ENCODE results near the gene SSUH2.

SSUH2 gene

DNA sequence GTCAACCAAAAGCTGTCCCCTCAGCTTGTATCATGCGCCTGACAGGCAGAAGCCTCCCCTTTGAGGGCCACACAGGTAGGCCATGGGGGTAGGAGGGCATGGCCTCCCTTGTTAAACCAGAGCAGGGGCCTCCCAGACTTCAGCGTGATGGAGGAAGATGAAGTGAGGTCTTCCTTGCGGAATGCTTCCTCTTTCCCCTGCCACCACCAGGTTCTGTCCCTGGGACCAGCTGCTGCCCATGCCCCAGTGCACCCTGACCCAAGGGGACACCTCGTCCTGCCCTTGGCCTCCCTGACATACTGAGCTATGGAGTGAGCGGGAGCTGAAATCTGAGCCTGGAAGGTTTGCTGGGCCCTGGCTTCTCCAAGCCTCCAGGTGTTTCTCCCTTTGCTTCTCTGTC lies 26.7 kb downstream of the SSUH2 start:
- ChIA-PET POLR2A (no interaction called here), CTCF (interaction anchor here (1.3 kb wide), 1 partner anchor 10 kb away, joined by 3 read pairs; no protein-coding TSS in a partner anchor)
- Histone ChIP-seq H3K4me3 (ENCODE audit: low read depth, low read length) (no peak overlapping the region), H3K27ac (ENCODE audit: extremely low read depth, low read depth, low read length) (no peak overlapping the region), H3K9me3 (ENCODE audit: control insufficient read depth, insufficient read depth, low read depth, low read length) (no peaks in the 10 kb centered on the region; the same call in 1 of the 2 replicates), H3K36me3 (ENCODE audit: control insufficient read depth in 2 of 2, insufficient read depth in 1 of 2, low read length in 2 of 2) (peaks cover 0 to 3% of the 10 kb centered on the region in 2 experiments; a peak in 1 of 3 replicates), H3K4me1 (ENCODE audit: control insufficient read depth, insufficient read depth, low read length) (no peaks in the 10 kb centered on the region)
- TF ChIP-seq HOXA7 (CRISPR knock-in tag; IDR thresholded peaks at IDR 0.05; ENCODE audit: borderline replicate concordance) (no peak), ZNF549 (tag by site-specific recombination; IDR thresholded peaks at IDR 0.05) (no peak), ZNF169 (tag by site-specific recombination; IDR thresholded peaks at IDR 0.05) (no peak), ZNF274 (IDR thresholded peaks at IDR 0.05; ENCODE audit: low read length) (no peak), ZNF274 (tag by site-specific recombination; IDR thresholded peaks at IDR 0.05; ENCODE audit: borderline replicate concordance) (no peak), ZSCAN30 (tag by site-specific recombination; IDR thresholded peaks at IDR 0.05) (no peak), SP2 (tag by site-specific recombination; IDR thresholded peaks at IDR 0.05) (no peak), RBAK (tag by site-specific recombination; IDR thresholded peaks at IDR 0.05) (no peak), BCL11A (tag by site-specific recombination; IDR thresholded peaks at IDR 0.05; ENCODE audit: low read depth) (no peak), ZIC2 (tag by site-specific recombination; IDR thresholded peaks at IDR 0.05) (no peak), SCRT1 (tag by site-specific recombination; IDR thresholded peaks at IDR 0.05; ENCODE audit: borderline replicate concordance) (no peak), ZNF155 (tag by site-specific recombination; IDR thresholded peaks at IDR 0.05) (no peak)

DNA sequence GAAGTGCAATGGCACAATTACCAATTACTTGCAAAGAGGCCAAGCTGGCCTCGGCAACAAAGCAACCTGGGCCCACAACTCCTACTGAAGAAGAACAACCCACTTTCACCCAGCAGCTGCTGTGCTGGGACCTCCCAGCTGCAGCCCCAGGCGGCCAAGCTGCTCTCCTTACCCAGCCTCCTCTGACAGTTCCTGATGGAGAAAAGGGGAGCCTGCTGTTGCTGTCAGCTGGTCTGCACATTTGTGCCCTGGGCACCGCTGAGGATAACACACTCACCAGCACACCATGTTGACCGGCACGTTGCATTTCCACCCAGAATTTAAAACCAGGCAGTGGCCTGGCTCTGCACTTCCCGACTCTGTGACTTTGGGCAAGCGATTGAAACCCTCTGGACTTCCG lies 33.6 kb downstream of the SSUH2 start:
- Histone ChIP-seq H3K36me3 (ENCODE audit: control insufficient read depth in 2 of 2, insufficient read depth in 1 of 2, low read length in 2 of 2) (no peaks in the 10 kb centered on the region), H3K9me3 (ENCODE audit: control insufficient read depth, insufficient read depth, low read depth, low read length) (no peaks in the 10 kb centered on the region), H3K4me3 (ENCODE audit: low read depth, low read length) (no peak overlapping the region), H3K4me1 (ENCODE audit: control insufficient read depth, insufficient read depth, low read length) (no peaks in the 10 kb centered on the region), H3K27ac (ENCODE audit: extremely low read depth, low read depth, low read length) (no peak overlapping the region)
- POLR2A ChIA-PET, result no interaction called here
- TF ChIP-seq ZFP3 (tag by site-specific recombination; IDR thresholded peaks at IDR 0.05; ENCODE audit: low read depth), result no peak
- no peak for TF ChIP-seq ZNF549 (tag by site-specific recombination; IDR thresholded peaks at IDR 0.05)
- no peak for TF ChIP-seq ZBTB8A (tag by site-specific recombination; IDR thresholded peaks at IDR 0.05)
- no peak for TF ChIP-seq ZNF624 (tag by site-specific recombination; IDR thresholded peaks at IDR 0.05)
- TF ChIP-seq ZNF514 (tag by site-specific recombination; IDR thresholded peaks at IDR 0.05), result no peak
- TF ChIP-seq ZNF664 (tag by site-specific recombination; IDR thresholded peaks at IDR 0.05), result no peak
- TF ChIP-seq HOXA7 (CRISPR knock-in tag; IDR thresholded peaks at IDR 0.05; ENCODE audit: borderline replicate concordance), result no peak
- no peak for TF ChIP-seq KLF7 (tag by site-specific recombination; IDR thresholded peaks at IDR 0.05; ENCODE audit: borderline replicate concordance)
- TF ChIP-seq ZBTB1 (tag by site-specific recombination; IDR thresholded peaks at IDR 0.05), result no peak
- TF ChIP-seq ZFHX2 (tag by site-specific recombination; conservative IDR thresholded peaks at IDR 0.05), result no peak
- no peak for TF ChIP-seq KLF8 (tag by site-specific recombination; IDR thresholded peaks at IDR 0.05)
- TF ChIP-seq ZNF670 (tag by site-specific recombination; IDR thresholded peaks at IDR 0.05; ENCODE audit: low read depth), result no peak
- TF ChIP-seq ZNF114 (tag by site-specific recombination; IDR thresholded peaks at IDR 0.05), result no peak
- TF ChIP-seq, protein P1, sequence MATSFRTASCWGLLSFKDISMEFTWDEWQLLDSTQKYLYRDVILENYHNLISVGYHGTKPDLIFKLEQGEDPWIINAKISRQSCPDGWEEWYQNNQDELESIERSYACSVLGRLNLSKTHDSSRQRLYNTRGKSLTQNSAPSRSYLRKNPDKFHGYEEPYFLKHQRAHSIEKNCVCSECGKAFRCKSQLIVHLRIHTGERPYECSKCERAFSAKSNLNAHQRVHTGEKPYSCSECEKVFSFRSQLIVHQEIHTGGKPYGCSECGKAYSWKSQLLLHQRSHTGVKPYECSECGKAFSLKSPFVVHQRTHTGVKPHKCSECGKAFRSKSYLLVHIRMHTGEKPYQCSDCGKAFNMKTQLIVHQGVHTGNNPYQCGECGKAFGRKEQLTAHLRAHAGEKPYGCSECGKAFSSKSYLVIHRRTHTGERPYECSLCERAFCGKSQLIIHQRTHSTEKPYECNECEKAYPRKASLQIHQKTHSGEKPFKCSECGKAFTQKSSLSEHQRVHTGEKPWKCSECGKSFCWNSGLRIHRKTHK (tag by site-specific recombination; IDR thresholded peaks at IDR 0.05), result no peak
- TF ChIP-seq, protein P2, sequence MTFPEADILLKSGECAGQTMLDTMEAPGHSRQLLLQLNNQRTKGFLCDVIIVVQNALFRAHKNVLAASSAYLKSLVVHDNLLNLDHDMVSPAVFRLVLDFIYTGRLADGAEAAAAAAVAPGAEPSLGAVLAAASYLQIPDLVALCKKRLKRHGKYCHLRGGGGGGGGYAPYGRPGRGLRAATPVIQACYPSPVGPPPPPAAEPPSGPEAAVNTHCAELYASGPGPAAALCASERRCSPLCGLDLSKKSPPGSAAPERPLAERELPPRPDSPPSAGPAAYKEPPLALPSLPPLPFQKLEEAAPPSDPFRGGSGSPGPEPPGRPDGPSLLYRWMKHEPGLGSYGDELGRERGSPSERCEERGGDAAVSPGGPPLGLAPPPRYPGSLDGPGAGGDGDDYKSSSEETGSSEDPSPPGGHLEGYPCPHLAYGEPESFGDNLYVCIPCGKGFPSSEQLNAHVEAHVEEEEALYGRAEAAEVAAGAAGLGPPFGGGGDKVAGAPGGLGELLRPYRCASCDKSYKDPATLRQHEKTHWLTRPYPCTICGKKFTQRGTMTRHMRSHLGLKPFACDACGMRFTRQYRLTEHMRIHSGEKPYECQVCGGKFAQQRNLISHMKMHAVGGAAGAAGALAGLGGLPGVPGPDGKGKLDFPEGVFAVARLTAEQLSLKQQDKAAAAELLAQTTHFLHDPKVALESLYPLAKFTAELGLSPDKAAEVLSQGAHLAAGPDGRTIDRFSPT (tag by site-specific recombination; IDR thresholded peaks at IDR 0.05), result no peak
- TF ChIP-seq ZNF169 (tag by site-specific recombination; IDR thresholded peaks at IDR 0.05), result no peak
- no peak for TF ChIP-seq ZNF335 (tag by site-specific recombination; conservative IDR thresholded peaks at IDR 0.05)
- TF ChIP-seq ZSCAN23 (tag by site-specific recombination; IDR thresholded peaks at IDR 0.05), result no peak
- TF ChIP-seq ZNF274 (IDR thresholded peaks at IDR 0.05; ENCODE audit: low read length), result no peak
- TF ChIP-seq ZNF274 (tag by site-specific recombination; IDR thresholded peaks at IDR 0.05; ENCODE audit: borderline replicate concordance), result no peak
- no peak for TF ChIP-seq KLF1 (tag by site-specific recombination; IDR thresholded peaks at IDR 0.05)
- CTCF ChIA-PET, result interaction anchor here (0.6 kb wide), 1 partner anchor 168 kb away, joined by 5 read pairs; no protein-coding TSS in a partner anchor

Measured in HEK293 (cell line).